AG10803 (cell line): ENCODE data around the gene SUSD1.
A peak's percentile ranks its signal among the peaks of the same experiment; 100 is the strongest.

Experiments
- DNase-seq: peaks from one replicate; pipeline ENCODE4 v3.0.0; 2010; ENCODE audit warnings: low read depth
- H3K4me3 ChIP-seq: 2 replicates; pipeline ENCODE4 v1.5.1; 2011; ENCODE audit warnings: mild to moderate bottlenecking, low read length, control low read depth
- TF ChIP-seq, protein P1 (sequence below): conservative IDR thresholded peaks from 2 replicates; pipeline ENCODE4 v1.5.1; 2011; ENCODE audit warnings: mild to moderate bottlenecking, low read length, control low read depth, inconsistent platforms

SUSD1 gene

DNA sequence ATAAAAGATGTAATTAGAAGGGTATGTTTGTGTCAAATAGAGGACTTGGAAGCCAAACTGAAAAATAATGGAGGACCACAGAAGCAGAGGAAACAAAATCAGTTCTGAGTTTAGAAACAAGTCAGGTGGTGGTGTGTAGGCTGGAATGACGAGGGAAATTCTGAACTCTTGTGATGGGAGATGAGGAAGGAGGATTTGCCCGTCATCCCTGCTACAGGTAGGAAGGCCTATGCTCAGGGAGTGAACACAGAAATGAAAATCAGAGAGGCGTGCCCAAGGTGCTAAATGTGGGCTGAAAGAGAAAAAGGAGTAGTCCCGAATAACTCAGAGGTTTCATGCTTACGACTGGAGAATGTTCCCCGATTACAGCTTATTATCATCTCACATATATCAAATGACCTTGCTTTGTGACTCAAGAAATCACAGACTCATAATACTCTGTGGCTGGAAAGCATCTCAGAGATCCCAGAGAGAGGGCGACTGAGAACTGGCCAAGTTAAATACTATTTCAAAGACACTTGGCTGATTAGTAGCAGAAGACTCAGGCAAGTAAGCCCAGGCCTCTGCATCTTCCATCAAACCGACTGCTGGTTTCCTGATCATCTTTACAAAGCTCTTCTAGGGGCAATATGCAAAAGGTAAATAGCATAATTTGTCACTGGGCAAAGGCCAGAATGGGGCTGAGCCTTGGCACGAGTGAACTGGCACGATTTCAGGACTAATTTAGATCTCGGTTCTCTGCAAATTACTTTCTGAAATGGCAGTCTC, 126.0 kb downstream of the SUSD1 start:
- peak; percentile 90 for DNase-seq

DNA sequence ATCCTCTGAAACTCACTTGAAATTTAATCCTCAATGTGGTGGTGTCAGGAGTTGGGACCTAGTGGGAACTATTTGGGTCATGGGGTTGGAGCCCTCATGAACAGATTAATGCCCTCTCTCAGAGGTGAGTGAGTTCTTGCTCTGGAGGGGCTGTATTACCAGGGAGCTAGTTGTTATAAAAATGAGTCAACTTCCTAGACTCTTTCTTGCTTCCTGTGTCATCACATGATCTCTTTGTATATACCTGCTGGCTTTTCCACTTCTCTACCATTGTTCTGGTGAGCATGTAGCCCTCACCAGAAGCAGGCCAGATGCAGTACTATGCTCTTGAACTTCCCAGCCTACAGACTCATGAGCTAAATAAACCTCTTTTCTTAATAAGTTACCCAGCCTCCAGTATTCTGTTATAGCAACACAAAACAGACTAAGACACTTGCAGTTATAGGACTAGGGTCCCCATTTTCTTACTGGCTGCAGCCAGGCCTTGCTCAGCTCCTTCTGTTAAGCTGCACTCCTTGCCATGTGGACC, 127.5 kb downstream of the SUSD1 start:
- TF ChIP-seq, protein P1, sequence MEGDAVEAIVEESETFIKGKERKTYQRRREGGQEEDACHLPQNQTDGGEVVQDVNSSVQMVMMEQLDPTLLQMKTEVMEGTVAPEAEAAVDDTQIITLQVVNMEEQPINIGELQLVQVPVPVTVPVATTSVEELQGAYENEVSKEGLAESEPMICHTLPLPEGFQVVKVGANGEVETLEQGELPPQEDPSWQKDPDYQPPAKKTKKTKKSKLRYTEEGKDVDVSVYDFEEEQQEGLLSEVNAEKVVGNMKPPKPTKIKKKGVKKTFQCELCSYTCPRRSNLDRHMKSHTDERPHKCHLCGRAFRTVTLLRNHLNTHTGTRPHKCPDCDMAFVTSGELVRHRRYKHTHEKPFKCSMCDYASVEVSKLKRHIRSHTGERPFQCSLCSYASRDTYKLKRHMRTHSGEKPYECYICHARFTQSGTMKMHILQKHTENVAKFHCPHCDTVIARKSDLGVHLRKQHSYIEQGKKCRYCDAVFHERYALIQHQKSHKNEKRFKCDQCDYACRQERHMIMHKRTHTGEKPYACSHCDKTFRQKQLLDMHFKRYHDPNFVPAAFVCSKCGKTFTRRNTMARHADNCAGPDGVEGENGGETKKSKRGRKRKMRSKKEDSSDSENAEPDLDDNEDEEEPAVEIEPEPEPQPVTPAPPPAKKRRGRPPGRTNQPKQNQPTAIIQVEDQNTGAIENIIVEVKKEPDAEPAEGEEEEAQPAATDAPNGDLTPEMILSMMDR: no peak
- no peak overlapping the region for H3K4me3 ChIP-seq
- no peak for DNase-seq

More for the DNA sequence above, 126.0 kb downstream of the SUSD1 start:
- TF ChIP-seq, protein P1: no peak
- H3K4me3 ChIP-seq: no peak overlapping the region

DNA sequence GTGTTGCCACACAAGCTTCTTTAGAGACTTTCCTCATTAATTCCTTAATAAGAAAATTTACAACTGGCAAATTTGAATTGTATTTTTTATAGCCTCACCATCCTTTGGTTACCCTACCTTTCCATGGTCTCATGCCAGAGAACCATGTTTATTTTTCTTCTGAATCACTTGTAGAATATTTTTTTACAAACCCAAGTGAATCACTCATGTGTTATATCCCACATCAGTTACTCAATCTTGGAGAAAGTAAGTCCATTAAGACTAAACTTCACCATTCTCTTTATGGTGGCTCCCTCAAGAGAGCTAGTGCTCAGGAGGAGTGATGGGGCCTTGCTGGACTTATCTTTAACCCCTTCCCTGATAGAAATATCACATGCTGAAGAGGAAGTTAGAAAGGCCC, 128.9 kb downstream of the SUSD1 start:
- H3K4me3 ChIP-seq: no peak overlapping the region
- peak; percentile 76 for DNase-seq
- TF ChIP-seq, protein P1: no peak

DNA sequence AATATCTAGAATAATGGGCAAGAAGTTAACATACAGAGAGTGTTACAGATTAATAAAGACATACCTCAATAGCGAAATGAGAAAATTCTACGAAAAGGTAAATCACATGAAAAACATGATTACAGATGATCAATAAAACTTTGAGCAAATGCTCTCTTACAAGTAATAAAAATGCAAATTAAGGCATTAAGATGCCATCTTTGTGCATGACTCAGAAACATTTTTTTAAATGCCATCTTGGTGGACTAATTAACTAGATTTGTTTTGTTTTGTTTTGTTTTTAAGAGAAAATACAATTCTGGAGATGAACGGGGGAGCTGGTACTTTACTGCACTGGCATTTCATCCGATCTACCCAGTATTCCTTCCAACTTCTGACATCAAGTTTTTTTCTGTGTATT, 130.2 kb downstream of the SUSD1 start:
- DNase-seq: no peak
- TF ChIP-seq, protein P1: no peak
- no peak overlapping the region for H3K4me3 ChIP-seq

DNA sequence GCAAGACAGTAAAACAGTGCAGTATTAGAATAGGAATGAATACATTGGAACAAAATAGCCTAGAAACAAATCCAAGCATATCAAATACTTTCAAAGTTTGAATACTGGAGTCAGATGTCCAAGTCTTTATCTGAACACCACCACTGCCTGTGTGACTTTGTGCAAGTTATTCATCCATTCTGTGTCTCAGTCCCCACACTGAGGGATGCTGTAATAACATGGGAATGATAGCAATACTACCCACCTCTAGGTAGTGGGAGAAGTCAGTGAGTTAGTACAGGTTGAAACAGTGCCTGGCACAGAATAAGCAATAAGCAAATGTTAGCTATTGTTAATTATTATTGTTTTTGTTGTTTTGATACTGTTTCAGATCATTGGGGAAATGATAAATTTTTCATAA, 130.9 kb downstream of the SUSD1 start:
- TF ChIP-seq, protein P1: no peak
- no peak overlapping the region for H3K4me3 ChIP-seq
- peak; percentile 25 for DNase-seq

DNA sequence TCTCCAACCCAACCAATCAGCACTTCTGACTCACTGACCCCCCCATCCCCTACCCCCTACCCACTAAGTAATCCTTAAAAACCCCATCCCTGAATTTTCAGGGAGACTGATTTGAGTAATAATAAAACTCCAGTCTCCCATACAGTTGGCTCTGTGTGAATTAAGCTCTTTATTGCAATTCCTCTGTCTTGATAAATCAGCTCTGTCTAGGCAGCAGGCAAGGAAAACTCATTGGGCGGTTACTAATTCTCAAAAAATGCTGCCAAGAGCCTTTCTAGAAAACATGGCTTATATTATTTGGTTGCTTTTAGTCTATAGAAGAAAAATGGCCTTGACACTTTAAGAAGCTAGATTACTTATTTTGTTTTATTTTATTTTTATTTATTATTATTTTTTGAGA, 131.7 kb downstream of the SUSD1 start:
- TF ChIP-seq, protein P1: no peak
- H3K4me3 ChIP-seq: no peak overlapping the region
- DNase-seq: peak; percentile 59

DNA sequence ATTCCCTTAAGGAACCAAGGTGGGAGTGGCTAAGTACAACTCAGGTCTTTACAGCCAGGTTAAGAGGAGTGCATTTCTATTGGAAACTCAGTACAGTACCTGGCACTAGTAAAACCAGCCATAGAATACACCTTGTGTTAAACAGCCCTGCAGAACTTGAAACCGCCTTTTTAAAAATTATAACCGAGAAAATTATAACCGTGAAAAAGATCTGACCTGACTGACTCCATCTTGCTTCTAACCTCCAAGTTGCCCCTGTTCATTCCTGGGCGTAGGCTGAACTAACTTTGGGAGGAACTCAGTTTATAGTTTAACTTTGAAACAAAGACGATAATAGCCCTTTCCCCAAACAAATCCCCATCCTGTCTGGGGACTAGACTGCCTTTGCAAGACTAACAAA, 132.3 kb downstream of the SUSD1 start:
- TF ChIP-seq, protein P1: no peak
- H3K4me3 ChIP-seq: no peak overlapping the region
- DNase-seq: no peak
